B cell (primary cell): ENCODE data around the gene RAB43. TPM values are rescaled to one million over a fixed set of nuclear protein-coding genes. Genes with fewer than 3 reads are reported as not detected.
"Not testable (repeated sequence)": the region's sequence is repeated elsewhere in the genome, so short reads cannot be mapped to it uniquely, and the experiment has no call there.

Experiments
- ATAC-seq: fragments of 200-7000 bp; cut with Tn5 transposase; one replicate; pipeline ENCODE4 v1.10.0; 2021; ENCODE audit warnings: low read depth, mild to moderate bottlenecking, moderate number of reproducible peaks, moderate library complexity
- CTCF ChIA-PET: fragments of 350-600 bp; sonication (Branson Sonifier 250); formaldehyde crosslinking; loops from one replicate; lab custom pipeline; 2021; ENCODE audit warnings: antibody characterized with exemption, inconsistent platforms; lab: Charles Lee
- POLR2A ChIA-PET: fragments of 350-600 bp; sonication (Branson Sonifier 250); formaldehyde crosslinking; loops from one replicate; lab custom pipeline; 2021; ENCODE audit warnings: antibody characterized with exemption; lab: Charles Lee
- DNase-seq: peaks from one replicate; pipeline ENCODE4 v3.0.0; 2013
- H2AFZ ChIP-seq: 2 replicates; pipeline ENCODE4 v1.6.1; 2012; ENCODE audit warnings: mild to moderate bottlenecking, low read depth, low read length; ENCODE audit not compliant: insufficient read depth, poor library complexity, severe bottlenecking
- H3K27ac ChIP-seq, 2 donors: 1 replicate in 1 of 2; 2 replicates in 1 of 2; pipeline ENCODE4 v1.5.1; 2012 to 2013; ENCODE audit warnings: low read length in 2 of 2, mild to moderate bottlenecking in 2 of 2, moderate library complexity in 1 of 2
- H3K27me3 ChIP-seq, 4 experiments: fragments of 200-600 bp in 1 of 4; sonication (generic) in 1 of 4; replicated peaks in 1 of 4; 1 replicate in 2 of 4; 2 replicates in 2 of 4; pipeline versions ENCODE4 v1.6.1 to v1.7.0; 2013 to 2016; ENCODE audit warnings: low read length in 3 of 4, mild to moderate bottlenecking in 2 of 4, mixed read lengths in 1 of 4, moderate library complexity in 1 of 4; ENCODE audit not compliant: insufficient read depth in 4 of 4, control insufficient read depth in 3 of 4; ENCODE audit errors: control extremely low read depth in 1 of 4
- H3K36me3 ChIP-seq, 2 experiments: replicated peaks in 1 of 2; 1 replicate in 1 of 2; 2 replicates in 1 of 2; pipeline versions ENCODE4 v1.6.1 to v1.7.1; 2013; ENCODE audit warnings: low read length in 1 of 2; ENCODE audit not compliant: insufficient read depth in 2 of 2, control insufficient read depth in 1 of 2; ENCODE audit errors: control extremely low read depth in 1 of 2, extremely low read depth in 1 of 2
- H3K4me1 ChIP-seq, 2 donors: fragments of 200-600 bp in 1 of 2; sonication (generic) in 1 of 2; 1 replicate in 1 of 2; 2 replicates in 1 of 2; pipeline versions ENCODE4 v1.5.1 to v1.6.1; 2013 to 2017; ENCODE audit warnings: low read length in 2 of 2; ENCODE audit not compliant: control insufficient read depth in 2 of 2, insufficient read depth in 2 of 2
- H3K4me2 ChIP-seq: replicated peaks from 2 replicates; pipeline ENCODE3; 2012; ENCODE audit warnings: mild to moderate bottlenecking, low read depth, low read length; ENCODE audit not compliant: poor library complexity, severe bottlenecking
- H3K4me3 ChIP-seq, 5 experiments: fragments of 200-600 bp in 1 of 5; sonication (generic) in 1 of 5; 1 replicate in 3 of 5; 2 replicates in 2 of 5; pipeline versions ENCODE4 v1.5.1 to v1.7.0; 2011 to 2016; ENCODE audit warnings: low read length in 4 of 5, mild to moderate bottlenecking in 4 of 5, low read depth in 2 of 5, control low read depth in 1 of 5, moderate library complexity in 1 of 5; ENCODE audit not compliant: insufficient read depth in 1 of 5; ENCODE audit errors: control extremely low read depth in 1 of 5, extremely low read depth in 1 of 5
- H3K79me2 ChIP-seq: fragments of 200-600 bp; sonication (generic); one replicate; pipeline ENCODE4 v1.6.0; 2016; ENCODE audit warnings: low read length; ENCODE audit not compliant: control insufficient read depth, insufficient read depth
- H3K9ac ChIP-seq: fragments of 200-600 bp; sonication (generic); 2 replicates; pipeline ENCODE4 v1.6.1; 2017; ENCODE audit warnings: mild to moderate bottlenecking, low read length, moderate library complexity
- H3K9me3 ChIP-seq, 3 donors: one replicate each; pipeline versions ENCODE4 v1.6.1 to v1.7.1; 2013; ENCODE audit warnings: low read length in 2 of 3; ENCODE audit not compliant: control insufficient read depth in 2 of 3, insufficient read depth in 1 of 3; ENCODE audit errors: control extremely low read depth in 1 of 3
- H4K20me1 ChIP-seq: 2 replicates; pipeline ENCODE4 v1.6.0; 2012; ENCODE audit warnings: mild to moderate bottlenecking, low read length; ENCODE audit not compliant: insufficient read depth, control insufficient read depth, poor library complexity, severe bottlenecking
- H3K27ac Mint-ChIP-seq: one replicate; pipeline ENCODE4 v1.8.0; 2021; ENCODE audit warnings: mixed read lengths
- H3K27me3 Mint-ChIP-seq: one replicate; pipeline ENCODE4 v1.8.0; 2021; ENCODE audit warnings: mixed read lengths
- H3K4me1 Mint-ChIP-seq: one replicate; pipeline ENCODE4 v1.8.0; 2021; ENCODE audit warnings: mixed read lengths
- H3K4me3 Mint-ChIP-seq: one replicate; pipeline ENCODE4 v1.8.0; 2021; ENCODE audit warnings: mixed read lengths
- H3K9me3 Mint-ChIP-seq: one replicate; pipeline ENCODE4 v1.8.0; 2022; ENCODE audit warnings: mixed read lengths; ENCODE audit not compliant: insufficient read depth
- EZH2 ChIP-seq: IDR thresholded peaks from 2 replicates; pipeline ENCODE4 v1.6.1; 2012; ENCODE audit warnings: borderline replicate concordance, low read depth, mild to moderate bottlenecking, moderate library complexity, low read length; ENCODE audit not compliant: insufficient read depth, poor library complexity, severe bottlenecking
- WGBS: methylation state at CpG from one replicate; pipeline ENCODE4 v1.1.5; 2013; ENCODE audit warnings: missing lambda C conversion rate; ENCODE audit not compliant: insufficient coverage; 5-methylcytosine and 5-hydroxymethylcytosine counted together
- intact Hi-C: fragments of 100-400 bp; cut with micrococcal nuclease; formaldehyde crosslinking; loops from one replicate; pipeline ENCODE4 v1.10.0; 2022
- polyA plus RNA-seq: library from polyadenylated mRNA; depleted of rRNA; stranded (reverse); fragments of >200 nt; gene quantifications from 2 replicates; pipeline ENCODE4 v1.2.3, GENCODE V29; 2012
- total RNA-seq, 2 donors: library from RNA; stranded (reverse); fragments of 120-200 nt in 1 of 2; gene quantifications; 1 replicate in 1 of 2; 2 replicates in 1 of 2; pipeline versions ENCODE4 v1.2.3 to v1.2.4, GENCODE V29; 2013 to 2022
- TF ChIP-seq, protein P1 (sequence below): fragments of 200-600 bp; IDR thresholded peaks from one replicate; pipeline ENCODE4 v1.8.0; 2022; ENCODE audit warnings: antibody characterized with exemption, mild to moderate bottlenecking

RAB43 gene
- total and polyA plus RNA-seq, 2 donors (not counting 1 experiment from before 2014, with no cell fraction given): 7.6 to 14.3 TPM

DNA sequence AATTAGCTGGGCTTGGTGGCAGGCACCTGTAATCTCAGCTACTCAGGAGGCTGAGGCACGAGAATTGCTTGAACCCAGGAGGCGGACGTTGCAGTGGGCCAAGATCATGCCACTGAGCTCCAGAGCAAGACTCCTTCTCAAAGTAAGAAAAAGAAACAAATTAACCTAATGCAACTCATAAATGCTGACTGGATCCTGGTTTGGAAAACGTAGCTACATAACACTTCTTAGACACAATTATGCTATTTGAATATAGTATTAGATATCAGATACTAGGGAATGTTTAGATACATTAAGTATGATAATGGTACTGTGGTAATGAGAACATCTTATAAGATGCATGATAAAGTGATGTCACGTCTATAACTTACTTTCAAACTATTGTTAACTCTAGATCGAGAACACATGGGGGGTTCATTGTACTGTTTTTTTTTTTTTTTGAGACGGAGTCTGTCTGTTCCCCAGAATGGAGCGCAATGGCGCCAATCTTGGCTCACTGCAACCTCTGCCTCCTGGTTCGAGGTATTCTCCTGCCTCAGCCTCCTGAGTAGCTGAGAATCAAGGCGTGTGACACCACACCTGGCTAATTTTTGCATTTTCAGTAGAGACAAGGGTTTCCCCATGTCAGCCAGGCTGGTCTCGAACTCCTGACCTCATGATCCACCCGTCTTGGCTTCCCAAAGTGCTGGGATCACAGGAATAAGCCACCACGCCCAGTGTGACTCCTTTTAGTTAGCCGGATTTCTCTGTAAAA, 45.2 kb upstream of the RAB43 start:
- Mint-ChIP-seq H3K4me3 (no peak overlapping the region), H3K27me3 (no peaks in the 10 kb centered on the region), H3K27ac (no peak overlapping the region), H3K9me3 (no peaks in the 10 kb centered on the region), H3K4me1 (peaks cover 16% of the 10 kb centered on the region)
- TF ChIP-seq, protein P1, sequence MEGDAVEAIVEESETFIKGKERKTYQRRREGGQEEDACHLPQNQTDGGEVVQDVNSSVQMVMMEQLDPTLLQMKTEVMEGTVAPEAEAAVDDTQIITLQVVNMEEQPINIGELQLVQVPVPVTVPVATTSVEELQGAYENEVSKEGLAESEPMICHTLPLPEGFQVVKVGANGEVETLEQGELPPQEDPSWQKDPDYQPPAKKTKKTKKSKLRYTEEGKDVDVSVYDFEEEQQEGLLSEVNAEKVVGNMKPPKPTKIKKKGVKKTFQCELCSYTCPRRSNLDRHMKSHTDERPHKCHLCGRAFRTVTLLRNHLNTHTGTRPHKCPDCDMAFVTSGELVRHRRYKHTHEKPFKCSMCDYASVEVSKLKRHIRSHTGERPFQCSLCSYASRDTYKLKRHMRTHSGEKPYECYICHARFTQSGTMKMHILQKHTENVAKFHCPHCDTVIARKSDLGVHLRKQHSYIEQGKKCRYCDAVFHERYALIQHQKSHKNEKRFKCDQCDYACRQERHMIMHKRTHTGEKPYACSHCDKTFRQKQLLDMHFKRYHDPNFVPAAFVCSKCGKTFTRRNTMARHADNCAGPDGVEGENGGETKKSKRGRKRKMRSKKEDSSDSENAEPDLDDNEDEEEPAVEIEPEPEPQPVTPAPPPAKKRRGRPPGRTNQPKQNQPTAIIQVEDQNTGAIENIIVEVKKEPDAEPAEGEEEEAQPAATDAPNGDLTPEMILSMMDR: no peak
- no peak for TF ChIP-seq EZH2
- Histone ChIP-seq H3K27me3 (no peaks in the 10 kb centered on the region), H3K4me3 (no peak overlapping the region), H4K20me1 (peaks cover 39% of the 10 kb centered on the region), H3K79me2 (peaks cover 18% of the 10 kb centered on the region), H3K27ac (no peak overlapping the region), H3K36me3 (peaks cover 6 to 52% of the 10 kb centered on the region in 2 experiments), H3K9me3 (no peaks in the 10 kb centered on the region), H3K9ac (no peak overlapping the region), H3K4me2 (no peak overlapping the region), H3K4me1 (peaks cover 6 to 7% of the 10 kb centered on the region in 2 donors), H2AFZ (no peak overlapping the region)
- no peak for DNase-seq
- WGBS: 98% methylated on average over 11 of the region's 15 CpGs
- ChIA-PET POLR2A (interaction anchor here (0.7 kb wide), 1 partner anchor 76 kb away, joined by 3 read pairs; no protein-coding TSS in a partner anchor), CTCF (interaction anchor here (0.5 to 3.1 kb wide), 3 partner anchors 8 to 162 kb away, joined by 3 to 15 read pairs (median 3); no protein-coding TSS in a partner anchor)
- intact Hi-C loops: no loop called here
- no peak for ATAC-seq

DNA sequence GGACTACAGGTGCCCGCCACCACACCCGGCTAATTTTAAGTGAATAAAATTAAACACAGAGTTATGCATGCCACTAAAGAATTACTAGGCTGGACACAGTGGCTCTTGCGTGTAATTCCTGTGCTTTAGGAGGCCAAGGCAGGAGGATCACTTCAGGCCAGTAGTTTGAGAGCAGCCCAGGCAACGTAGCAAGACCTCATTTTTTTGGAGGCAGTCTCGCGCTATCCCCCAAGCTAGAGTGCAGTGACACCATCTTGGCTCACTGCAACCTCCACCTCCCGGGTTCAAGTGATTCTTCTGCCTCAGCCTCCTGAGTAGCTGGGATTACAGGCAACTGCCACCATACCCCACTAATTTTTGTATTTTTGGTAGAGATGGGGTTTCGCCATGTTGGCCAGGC, 44.0 kb upstream of the RAB43 start:
- H4K20me1 ChIP-seq: peaks cover 28% of the 10 kb centered on the region
- H3K4me3 Mint-ChIP-seq, H3K27ac ChIP-seq, H3K27me3 Mint-ChIP-seq, DNase-seq, H3K9me3 ChIP-seq, POLR2A ChIA-PET, H3K27ac Mint-ChIP-seq, H3K27me3 ChIP-seq, intact Hi-C loops, H3K9ac ChIP-seq, H3K4me1 ChIP-seq, H3K9me3 Mint-ChIP-seq, ATAC-seq, H3K4me3 ChIP-seq, H2AFZ ChIP-seq, H3K4me2 ChIP-seq: not testable (repeated sequence)
- peaks cover 10% of the 10 kb centered on the region for H3K79me2 ChIP-seq
- CTCF ChIA-PET: interaction anchor here (1.3 to 3.1 kb wide), 2 partner anchors 80 to 113 kb away, joined by 3 to 15 read pairs; no protein-coding TSS in a partner anchor
- H3K4me1 Mint-ChIP-seq: peaks cover 22% of the 10 kb centered on the region
- peaks cover 4 to 41% of the 10 kb centered on the region in 2 experiments for H3K36me3 ChIP-seq
- 90% methylated on average over 7 of the region's 8 CpGs for WGBS
